Brain microvascular endothelial cell (primary cell): Measurements from ENCODE around the gene CACNA1E.

Experiments used
- DNase-seq: peaks from one replicate; pipeline ENCODE4 v3.0.0-alpha.2; 2020
- H3K27ac ChIP-seq: fragments of 250-450 bp; sonication (Bioruptor Pico); 2 replicates; pipeline ENCODE4 v1.5.1; 2020; ENCODE audit warnings: mild to moderate bottlenecking, moderate library complexity
- H3K27me3 ChIP-seq: fragments of 250-450 bp; sonication (Bioruptor Pico); replicated peaks from 2 replicates; pipeline ENCODE4 v1.5.1; 2020; ENCODE audit warnings: mild to moderate bottlenecking
- H3K36me3 ChIP-seq: fragments of 250-450 bp; sonication (Bioruptor Pico); replicated peaks from 2 replicates; pipeline ENCODE4 v1.5.1; 2020; ENCODE audit warnings: mild to moderate bottlenecking
- H3K4me3 ChIP-seq: 2 replicates; pipeline ENCODE4 v1.5.1; 2011; ENCODE audit warnings: low read depth, mild to moderate bottlenecking, control low read depth, low read length, moderate library complexity
- in situ Hi-C: cut with HindIII; loops from 2 replicates; pipeline ENCODE4 v1.10.0; 2017; ENCODE audit warnings: low sequenced_read_pairs, low pct_ligation_motif_present
- TF ChIP-seq, protein P1 (sequence below): IDR thresholded peaks from 2 replicates; pipeline ENCODE4 v1.5.1; 2011; ENCODE audit warnings: low read depth, mild to moderate bottlenecking, moderate library complexity, low read length, control low read depth, inconsistent platforms; ENCODE audit errors: missing control alignments

The CACNA1E gene

GRCh38 chr1:181490740-181491712 lies 7.7 kb downstream of the CACNA1E start:
- H3K4me3 ChIP-seq = no peak overlapping the region
- no peaks in the 10 kb centered on the region for H3K36me3 ChIP-seq
- DNase-seq = no peak
- TF ChIP-seq, protein P1, sequence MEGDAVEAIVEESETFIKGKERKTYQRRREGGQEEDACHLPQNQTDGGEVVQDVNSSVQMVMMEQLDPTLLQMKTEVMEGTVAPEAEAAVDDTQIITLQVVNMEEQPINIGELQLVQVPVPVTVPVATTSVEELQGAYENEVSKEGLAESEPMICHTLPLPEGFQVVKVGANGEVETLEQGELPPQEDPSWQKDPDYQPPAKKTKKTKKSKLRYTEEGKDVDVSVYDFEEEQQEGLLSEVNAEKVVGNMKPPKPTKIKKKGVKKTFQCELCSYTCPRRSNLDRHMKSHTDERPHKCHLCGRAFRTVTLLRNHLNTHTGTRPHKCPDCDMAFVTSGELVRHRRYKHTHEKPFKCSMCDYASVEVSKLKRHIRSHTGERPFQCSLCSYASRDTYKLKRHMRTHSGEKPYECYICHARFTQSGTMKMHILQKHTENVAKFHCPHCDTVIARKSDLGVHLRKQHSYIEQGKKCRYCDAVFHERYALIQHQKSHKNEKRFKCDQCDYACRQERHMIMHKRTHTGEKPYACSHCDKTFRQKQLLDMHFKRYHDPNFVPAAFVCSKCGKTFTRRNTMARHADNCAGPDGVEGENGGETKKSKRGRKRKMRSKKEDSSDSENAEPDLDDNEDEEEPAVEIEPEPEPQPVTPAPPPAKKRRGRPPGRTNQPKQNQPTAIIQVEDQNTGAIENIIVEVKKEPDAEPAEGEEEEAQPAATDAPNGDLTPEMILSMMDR = no peak
- no peak overlapping the region for H3K27ac ChIP-seq
- in situ Hi-C loops = no loop called here
- H3K27me3 ChIP-seq = peaks cover 3% of the 10 kb centered on the region

GRCh38 chr1:181493166-181493565 lies 9.8 kb downstream of the CACNA1E start:
- in situ Hi-C loops = no loop called here
- Histone ChIP-seq H3K27me3 (no peaks in the 10 kb centered on the region), H3K4me3 (no peak overlapping the region), H3K36me3 (no peaks in the 10 kb centered on the region), H3K27ac (no peak overlapping the region)
- no peak for DNase-seq
- TF ChIP-seq, protein P1 = no peak

- no peak for DNase-seq
- no peaks in the 10 kb centered on the region for H3K36me3 ChIP-seq
- in situ Hi-C loops = no loop called here
- TF ChIP-seq, protein P1 = no peak
- no peaks in the 10 kb centered on the region for H3K27me3 ChIP-seq
- H3K27ac ChIP-seq = no peak overlapping the region
- no peak overlapping the region for H3K4me3 ChIP-seq
These were observed 10.6 kb downstream of the CACNA1E start for GRCh38 chr1:181493885-181494284.

DNA sequence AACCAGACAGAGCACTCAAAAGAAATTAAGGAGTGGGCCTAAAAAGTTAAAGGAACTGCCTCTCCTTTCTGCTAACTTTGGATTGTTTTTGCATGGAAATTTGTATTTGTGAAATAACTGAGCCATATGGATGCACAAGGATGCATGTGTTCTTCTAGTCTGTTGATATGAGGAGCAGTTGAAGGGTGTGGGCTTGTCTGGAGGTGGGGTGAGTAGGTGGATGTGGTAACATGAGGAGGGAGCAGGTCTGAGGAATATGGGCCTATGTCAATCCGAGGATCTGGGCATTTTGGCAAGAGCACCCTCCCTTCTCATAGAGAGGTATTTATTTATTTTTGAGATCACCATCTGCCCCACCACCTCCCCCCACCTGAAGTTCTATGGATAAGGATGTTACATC lies 13.4 kb downstream of the CACNA1E start:
- TF ChIP-seq, protein P1 = no peak
- no peaks in the 10 kb centered on the region for H3K36me3 ChIP-seq
- in situ Hi-C loops = no loop called here
- no peak overlapping the region for H3K27ac ChIP-seq
- H3K4me3 ChIP-seq = no peak overlapping the region
- DNase-seq = no peak
- H3K27me3 ChIP-seq = no peaks in the 10 kb centered on the region

DNA sequence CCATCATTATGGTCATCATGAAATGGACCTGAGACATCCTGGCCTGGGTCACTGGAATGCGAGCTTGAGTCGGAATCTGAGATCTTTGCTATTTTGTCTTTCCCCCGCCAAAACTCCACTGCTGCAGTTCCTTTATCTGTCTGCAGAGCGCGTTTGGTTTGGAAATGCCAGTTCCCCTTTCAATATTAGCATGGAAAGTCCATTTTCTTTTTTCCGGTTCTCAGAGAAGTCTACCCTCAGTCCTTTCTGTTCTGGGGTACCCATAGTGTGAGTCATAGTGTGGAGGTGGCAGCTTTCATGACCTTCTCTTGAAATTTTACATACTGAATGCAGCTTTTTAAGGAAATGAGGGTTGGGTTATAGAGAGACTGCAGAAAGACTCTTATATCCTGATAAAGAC lies 14.6 kb downstream of the CACNA1E start:
- TF ChIP-seq, protein P1 = no peak
- in situ Hi-C loops = no loop called here
- DNase-seq = no peak
- Histone ChIP-seq H3K27me3 (no peaks in the 10 kb centered on the region), H3K4me3 (no peak overlapping the region), H3K36me3 (no peaks in the 10 kb centered on the region), H3K27ac (no peak overlapping the region)
